ENCODE results near the gene GATA3.

DNA sequence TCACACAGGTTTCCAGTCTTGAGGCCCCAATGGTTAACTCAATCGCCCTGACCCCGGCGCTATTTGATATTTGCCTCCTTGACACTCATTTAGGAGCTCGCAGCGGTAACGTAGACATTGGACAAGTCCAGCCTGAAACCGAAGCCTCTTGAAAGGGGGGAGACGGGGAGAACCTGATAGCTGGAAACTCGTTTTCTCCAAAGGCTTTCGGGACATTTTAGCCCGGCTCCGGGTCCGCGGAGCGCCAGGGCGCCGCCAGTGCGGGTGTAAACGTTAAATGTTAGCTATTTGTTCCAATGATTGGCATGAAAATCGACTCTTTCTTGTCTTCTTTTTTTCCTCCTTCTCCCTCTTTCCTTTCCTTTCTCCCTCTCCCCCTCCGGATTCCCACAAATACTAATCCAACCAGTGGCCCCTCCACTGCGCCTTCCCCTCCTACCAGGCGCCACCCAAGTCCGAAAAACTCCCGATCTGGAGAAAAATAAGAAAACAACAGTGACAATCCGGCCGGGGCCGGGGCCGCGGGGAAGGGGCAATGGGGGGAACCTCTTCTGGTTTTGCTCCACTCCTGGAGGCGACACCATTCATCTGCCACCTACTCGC lies 17.2 kb upstream of the GATA3 start:
- peak; percentile 79; the same call in 1 of the 2 replicates for TF ChIP-seq EZH2phosphoT487 (IDR thresholded peaks at IDR 0.05; ENCODE audit: insufficient read depth, low read depth)
- TF ChIP-seq EZH2 (IDR thresholded peaks at IDR 0.05; ENCODE audit: insufficient read depth, poor library complexity, severe bottlenecking): peak; percentile 97

Data from GM23248 (cell line).